D721Med (cell line): ENCODE data around the gene TESK2.
"Not testable (repeated sequence)": the region's sequence is repeated elsewhere in the genome, so short reads cannot be mapped to it uniquely, and the experiment has no call there.

Experiments
- DNase-seq: peaks from one replicate; pipeline ENCODE4 v3.0.0; 2011; ENCODE audit warnings: low spot score; ENCODE audit not compliant: insufficient read length
- FAIRE-seq: peaks from 2 replicates; lab custom pipeline; 2011; peaks lifted over from hg19 to GRCh38; lab: Jason Lieb, UNC
- CTCF ChIP-seq: IDR thresholded peaks from 2 replicates; pipeline ENCODE4 v1.5.1; 2012; ENCODE audit warnings: mild to moderate bottlenecking, control low read depth; ENCODE audit not compliant: insufficient read depth; ENCODE audit errors: missing control alignments

TESK2 gene

GRCh38 chr1:45379524-45379923 is 111.4 kb downstream of the TESK2 start:
- no peak for TF ChIP-seq CTCF
- DNase-seq: no peak
- FAIRE-seq: no peak

- no peak for DNase-seq
- no peak for FAIRE-seq
- TF ChIP-seq CTCF: no peak
These were observed 112.8 kb downstream of the TESK2 start for GRCh38 chr1:45378184-45378583.

GRCh38 chr1:45375104-45376090 is 115.6 kb downstream of the TESK2 start:
- TF ChIP-seq CTCF: no peak
- DNase-seq: no peak
- no peak for FAIRE-seq

- no peak for TF ChIP-seq CTCF
- FAIRE-seq: no peak
- DNase-seq: no peak
These were observed 117.4 kb downstream of the TESK2 start for GRCh38 chr1:45373573-45373972.

GRCh38 chr1:45370575-45370974 is 120.4 kb downstream of the TESK2 start:
- FAIRE-seq (no peak), DNase-seq (no peak)

GRCh38 chr1:45365051-45365450 is 125.9 kb downstream of the TESK2 start:
- no peak for TF ChIP-seq CTCF
- FAIRE-seq (no peak), DNase-seq (no peak)

More at GRCh38 chr1:45370575-45370974, 120.4 kb downstream of the TESK2 start:
- TF ChIP-seq CTCF: no peak

GRCh38 chr1:45364294-45364693 is 126.7 kb downstream of the TESK2 start:
- DNase-seq (no peak), FAIRE-seq (no peak)
- TF ChIP-seq CTCF: no peak

GRCh38 chr1:45360981-45361380 is 130.0 kb downstream of the TESK2 start:
- not testable (repeated sequence) for DNase-seq, FAIRE-seq
